H9 (cell line): ENCODE measurements around the gene SYTL5. TPM values are rescaled to one million over a fixed set of nuclear protein-coding genes. Genes with fewer than 3 reads are reported as not detected.

Experiments used
- DNase-seq: peaks from one replicate; pipeline ENCODE4 v3.0.0-alpha.2; 2017
- H2AFZ ChIP-seq: one replicate; pipeline ENCODE4 v1.6.1; 2013; ENCODE audit warnings: mild to moderate bottlenecking, low read length, control low read depth, moderate library complexity
- H2AK5ac ChIP-seq: 2 replicates; pipeline ENCODE4 v1.6.1; 2013; ENCODE audit warnings: low read length, control low read depth, mixed read lengths; ENCODE audit not compliant: insufficient read length
- H2BK120ac ChIP-seq: one replicate; pipeline ENCODE4 v1.6.1; 2013; ENCODE audit warnings: low read depth, mild to moderate bottlenecking, low read length, control low read depth, inconsistent platforms; ENCODE audit not compliant: poor library complexity, severe bottlenecking
- H2BK12ac ChIP-seq: 2 replicates; pipeline ENCODE4 v1.6.1; 2013; ENCODE audit warnings: low read length, control low read depth, mixed read lengths, low read depth; ENCODE audit not compliant: insufficient read length
- H2BK15ac ChIP-seq: 2 replicates; pipeline ENCODE4 v1.6.1; 2013; ENCODE audit warnings: low read depth, low read length, control low read depth
- H2BK20ac ChIP-seq: one replicate; pipeline ENCODE4 v1.6.1; 2013; ENCODE audit warnings: low read depth, mild to moderate bottlenecking, low read length, control low read depth, inconsistent platforms; ENCODE audit not compliant: poor library complexity, severe bottlenecking
- H2BK5ac ChIP-seq: 2 replicates; pipeline ENCODE4 v1.6.1; 2013; ENCODE audit warnings: low read length, control low read depth, mixed read lengths; ENCODE audit not compliant: insufficient read length
- H3K14ac ChIP-seq: 2 replicates; pipeline ENCODE4 v1.6.1; 2013; ENCODE audit warnings: low read length, control low read depth; ENCODE audit not compliant: insufficient read depth
- H3K18ac ChIP-seq: 2 replicates; pipeline ENCODE4 v1.6.1; 2013; ENCODE audit warnings: low read depth, mild to moderate bottlenecking, mixed read lengths, low read length, control low read depth; ENCODE audit not compliant: insufficient read length
- H3K23ac ChIP-seq: 2 replicates; pipeline ENCODE4 v1.6.1; 2013; ENCODE audit warnings: low read length, control low read depth, mixed read lengths, low read depth; ENCODE audit not compliant: insufficient read length
- H3K23me2 ChIP-seq: 2 replicates; pipeline ENCODE4 v1.6.1; 2013; ENCODE audit warnings: low read depth, mild to moderate bottlenecking, mixed read lengths, low read length, control low read depth; ENCODE audit not compliant: insufficient read length, poor library complexity, severe bottlenecking
- H3K27ac ChIP-seq: 2 replicates; pipeline ENCODE4 v1.5.1; 2013; ENCODE audit warnings: low read length, control low read depth, mixed read lengths, low read depth; ENCODE audit not compliant: insufficient read length
- H3K27me3 ChIP-seq: 2 replicates; pipeline ENCODE4 v1.6.1; 2013; ENCODE audit warnings: low read length, control low read depth, inconsistent platforms; ENCODE audit not compliant: insufficient read depth
- H3K4ac ChIP-seq: 2 replicates; pipeline ENCODE4 v1.6.1; 2013; ENCODE audit warnings: low read depth, mild to moderate bottlenecking, control low read depth, inconsistent platforms, low read length, moderate library complexity
- H3K4me1 ChIP-seq: 2 replicates; pipeline ENCODE4 v1.6.1; 2013; ENCODE audit warnings: low read length, control low read depth, inconsistent platforms; ENCODE audit not compliant: insufficient read depth
- H3K4me2 ChIP-seq: 2 replicates; pipeline ENCODE4 v1.6.1; 2013; ENCODE audit warnings: low read length, control low read depth, mixed read lengths; ENCODE audit not compliant: insufficient read length, insufficient read depth
- H3K56ac ChIP-seq: 2 replicates; pipeline ENCODE4 v1.6.1; 2013; ENCODE audit warnings: low read depth, mild to moderate bottlenecking, mixed read lengths, low read length, control low read depth; ENCODE audit not compliant: insufficient read length
- H3K79me1 ChIP-seq: 2 replicates; pipeline ENCODE4 v1.6.1; 2013; ENCODE audit warnings: low read depth, mild to moderate bottlenecking, moderate library complexity, low read length, control low read depth, inconsistent platforms; ENCODE audit not compliant: insufficient read depth, poor library complexity, severe bottlenecking
- H3K79me2 ChIP-seq: 2 replicates; pipeline ENCODE4 v1.6.1; 2013; ENCODE audit warnings: low read length, control low read depth, inconsistent platforms; ENCODE audit not compliant: insufficient read depth
- H3K9ac ChIP-seq: 2 replicates; pipeline ENCODE4 v1.6.1; 2013; ENCODE audit warnings: low read length, control low read depth, mixed read lengths; ENCODE audit not compliant: insufficient read length; ENCODE audit errors: extremely low read depth
- H3K9me3 ChIP-seq: one replicate; pipeline ENCODE4 v1.6.1; 2013; ENCODE audit warnings: low read depth, low read length, inconsistent platforms; ENCODE audit not compliant: control insufficient read depth
- H3T11ph ChIP-seq: one replicate; pipeline ENCODE4 v1.6.1; 2013; ENCODE audit warnings: mild to moderate bottlenecking, low read length, control low read depth, inconsistent platforms
- H4K20me1 ChIP-seq: one replicate; pipeline ENCODE4 v1.6.1; 2013; ENCODE audit not compliant: control insufficient read depth, insufficient read length, insufficient read depth
- H4K5ac ChIP-seq: 2 replicates; pipeline ENCODE4 v1.6.1; 2013; ENCODE audit warnings: low read depth, mild to moderate bottlenecking, mixed read lengths, low read length, control low read depth; ENCODE audit not compliant: insufficient read length
- H4K8ac ChIP-seq: replicated peaks from 2 replicates; pipeline ENCODE4 v1.6.1; 2013; ENCODE audit warnings: low read length, control low read depth, mixed read lengths, low read depth; ENCODE audit not compliant: insufficient read length
- H4K91ac ChIP-seq: 2 replicates; pipeline ENCODE4 v1.6.1; 2013; ENCODE audit warnings: low read depth, mild to moderate bottlenecking, moderate library complexity, mixed read lengths, low read length, control low read depth; ENCODE audit not compliant: insufficient read length
- H3K27ac Mint-ChIP-seq, 3 experiments: 2 replicates in 2 of 3; 3 replicates in 1 of 3; pipeline ENCODE4 v1.8.0; 2020 to 2021; ENCODE audit warnings: mixed read lengths in 3 of 3, mild to moderate bottlenecking in 1 of 3, moderate library complexity in 1 of 3
- H3K27me3 Mint-ChIP-seq: 2 replicates; pipeline ENCODE4 v1.8.0; 2021; ENCODE audit warnings: low read depth, mild to moderate bottlenecking, moderate library complexity, mixed read lengths
- H3K36me3 Mint-ChIP-seq, 3 experiments: 2 replicates in 2 of 3; 3 replicates in 1 of 3; pipeline ENCODE4 v1.8.0; 2020 to 2021; ENCODE audit warnings: low read depth in 3 of 3, mixed read lengths in 3 of 3; ENCODE audit not compliant: insufficient read depth in 1 of 3
- H3K4me1 Mint-ChIP-seq, 2 experiments: 2 replicates each; pipeline ENCODE4 v1.8.0; 2020; ENCODE audit warnings: mixed read lengths in 2 of 2
- H3K4me3 Mint-ChIP-seq, 2 experiments: 2 replicates in 1 of 2; 3 replicates in 1 of 2; pipeline ENCODE4 v1.8.0; 2020 to 2021; ENCODE audit warnings: mild to moderate bottlenecking in 2 of 2, mixed read lengths in 2 of 2, moderate library complexity in 1 of 2
- H3K9me3 Mint-ChIP-seq, 2 experiments: 2 replicates in 1 of 2; 3 replicates in 1 of 2; pipeline ENCODE4 v1.8.0; 2020; ENCODE audit warnings: mild to moderate bottlenecking in 2 of 2, mixed read lengths in 2 of 2, moderate library complexity in 1 of 2
- WGBS: extraction: QIAGEN DNeasy Blood & Tissue Kit; methylation state at CpG from one replicate; pipeline ENCODE4 v1.1.7; 2013; ENCODE audit warnings: missing lambda C conversion rate, low lambda C conversion rate, mixed read lengths; ENCODE audit not compliant: insufficient read length; ENCODE audit errors: extremely low coverage; 5-methylcytosine and 5-hydroxymethylcytosine counted together
- microRNA-seq: library from miRNA; unstranded; fragments of <30 nt; microRNA quantifications from one replicate; pipeline ENCODE4, GENCODE V29; 2020; ENCODE audit warnings: borderline microRNAs expressed
- total RNA-seq: library from RNA; stranded (reverse); gene quantifications from 2 replicates; pipeline ENCODE4 v1.2.1, GENCODE V29; 2021
- TF ChIP-seq, protein P1 (sequence below): fragments of 200-600 bp; sonication (generic); conservative IDR thresholded peaks from 3 replicates; pipeline ENCODE4 v1.8.0; 2021; ENCODE audit warnings: antibody characterized with exemption, mild to moderate bottlenecking

SYTL5 gene
- total RNA-seq, 1 experiment from 2014 or later: 0.15 TPM

DNA sequence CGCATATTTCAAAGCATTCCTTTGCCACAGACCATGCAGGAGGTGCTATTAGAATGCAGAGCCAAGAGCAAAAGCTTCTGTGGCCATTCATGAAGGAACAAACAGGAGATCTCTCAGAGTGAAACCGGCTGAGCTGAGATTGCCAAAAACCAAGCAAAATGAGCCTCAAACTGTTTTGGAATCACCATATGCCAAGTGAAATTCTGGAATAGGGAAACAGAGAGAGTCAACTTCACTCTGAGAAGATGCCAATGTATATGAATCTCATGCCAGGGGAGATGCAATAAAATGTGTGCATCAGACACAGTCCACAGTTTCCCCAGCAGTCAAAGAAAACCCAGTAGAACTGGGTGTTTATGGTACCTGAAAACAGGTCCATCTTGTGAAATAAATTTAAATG lies 172.0 kb downstream of the SYTL5 start:
- Histone ChIP-seq H3K9me3 (peaks cover 6% of the 10 kb centered on the region), H3K27me3 (no peaks in the 10 kb centered on the region), H3K56ac (no peak overlapping the region), H3K9ac (no peak overlapping the region), H3K27ac (no peak overlapping the region), H2BK15ac (no peak overlapping the region), H2BK12ac (no peak overlapping the region), H3K23me2 (no peaks in the 10 kb centered on the region), H3K14ac (no peak overlapping the region), H4K8ac (no peak overlapping the region), H3K18ac (no peak overlapping the region), H3K4me1 (peaks cover 4% of the 10 kb centered on the region; the same call in 1 of the 2 replicates), H3K23ac (no peak overlapping the region), H2AK5ac (no peak overlapping the region), H2AFZ (no peak overlapping the region), H3K79me2 (no peaks in the 10 kb centered on the region), H2BK120ac (no peak overlapping the region), H3K4me2 (no peak overlapping the region), H4K20me1 (no peaks in the 10 kb centered on the region), H2BK20ac (no peak overlapping the region), H2BK5ac (no peak overlapping the region), H3K79me1 (no peaks in the 10 kb centered on the region), H3T11ph (no peak overlapping the region), H4K91ac (no peak overlapping the region), H4K5ac (no peak overlapping the region), H3K4ac (no peak overlapping the region)
- H3K27me3 Mint-ChIP-seq: peaks cover 1% of the 10 kb centered on the region; the same call in 1 of the 2 replicates
- H3K36me3 Mint-ChIP-seq: peaks cover 0 to 3% (median 2%) of the 10 kb centered on the region in 3 experiments; a peak in 4 of 7 replicates
- H3K4me3 Mint-ChIP-seq: no peak overlapping the region
- H3K9me3 Mint-ChIP-seq: peaks cover 49 to 56% of the 10 kb centered on the region in 2 experiments
- no peak overlapping the region for H3K27ac Mint-ChIP-seq
- no CpG with 5 or more reads among the region's 2 CpGs for WGBS
- TF ChIP-seq, protein P1, sequence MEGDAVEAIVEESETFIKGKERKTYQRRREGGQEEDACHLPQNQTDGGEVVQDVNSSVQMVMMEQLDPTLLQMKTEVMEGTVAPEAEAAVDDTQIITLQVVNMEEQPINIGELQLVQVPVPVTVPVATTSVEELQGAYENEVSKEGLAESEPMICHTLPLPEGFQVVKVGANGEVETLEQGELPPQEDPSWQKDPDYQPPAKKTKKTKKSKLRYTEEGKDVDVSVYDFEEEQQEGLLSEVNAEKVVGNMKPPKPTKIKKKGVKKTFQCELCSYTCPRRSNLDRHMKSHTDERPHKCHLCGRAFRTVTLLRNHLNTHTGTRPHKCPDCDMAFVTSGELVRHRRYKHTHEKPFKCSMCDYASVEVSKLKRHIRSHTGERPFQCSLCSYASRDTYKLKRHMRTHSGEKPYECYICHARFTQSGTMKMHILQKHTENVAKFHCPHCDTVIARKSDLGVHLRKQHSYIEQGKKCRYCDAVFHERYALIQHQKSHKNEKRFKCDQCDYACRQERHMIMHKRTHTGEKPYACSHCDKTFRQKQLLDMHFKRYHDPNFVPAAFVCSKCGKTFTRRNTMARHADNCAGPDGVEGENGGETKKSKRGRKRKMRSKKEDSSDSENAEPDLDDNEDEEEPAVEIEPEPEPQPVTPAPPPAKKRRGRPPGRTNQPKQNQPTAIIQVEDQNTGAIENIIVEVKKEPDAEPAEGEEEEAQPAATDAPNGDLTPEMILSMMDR: no peak
- peaks cover 4 to 5% of the 10 kb centered on the region in 2 experiments; a peak in 3 of 4 replicates for H3K4me1 Mint-ChIP-seq
- no peak for DNase-seq

Small RNAs within 50 kb of the gene (microRNA-seq; reads per million reads assigned to microRNA genes)
- not detected for gene MIR548AJ2

Other genes with a start within 250 kb of the SYTL5 start
- 0.04 and 0.07 TPM in 2 replicates for gene CYBB, start 226.5 kb upstream of the SYTL5 start, total RNA-seq
- gene DYNLT3, start 159.0 kb upstream of the SYTL5 start, total RNA-seq: 5.7 and 7.6 TPM in 2 replicates
- 2.5 and 2.8 TPM in 2 replicates for gene SRPX, start 214.3 kb downstream of the SYTL5 start, total RNA-seq